Ascending aorta (tissue), 2 donors: Measurements from ENCODE around the gene E2F3. TPM values are rescaled to one million over a fixed set of nuclear protein-coding genes. Genes with fewer than 3 reads are reported as not detected.
A peak's percentile ranks its signal among the peaks of the same experiment; 100 is the strongest.

Experiments used
- DNase-seq, 2 donors: peaks; one replicate each; pipeline ENCODE4 v3.0.0-alpha.2; 2019; ENCODE audit warnings: low spot score in 2 of 2
- H3K27ac ChIP-seq, 2 donors: fragments of 200-600 bp; sonication (generic); one replicate each; pipeline ENCODE4 v1.5.1; 2016 to 2017; ENCODE audit warnings: mild to moderate bottlenecking in 1 of 2
- H3K27me3 ChIP-seq: fragments of 200-600 bp; sonication (generic); one replicate; pipeline ENCODE4 v1.5.1; 2017
- H3K36me3 ChIP-seq, 2 donors: fragments of 200-600 bp; sonication (generic); one replicate each; pipeline ENCODE4 v1.5.1; 2016
- H3K4me1 ChIP-seq, 2 donors: fragments of 200-600 bp; sonication (generic); one replicate each; pipeline ENCODE4 v1.5.1; 2016 to 2017; ENCODE audit warnings: mild to moderate bottlenecking in 1 of 2
- H3K4me3 ChIP-seq, 2 donors: fragments of 200-600 bp; sonication (generic); one replicate each; pipeline ENCODE4 v1.5.1; 2016 to 2017; ENCODE audit warnings: mild to moderate bottlenecking in 1 of 2
- H3K9me3 ChIP-seq, 2 donors: fragments of 200-600 bp; sonication (generic); one replicate each; pipeline ENCODE4 v1.5.1; 2016
- CTCF ChIP-seq, 3 experiments: fragments of 200-600 bp in 2 of 3; fragments of 450-650 bp in 1 of 3; sonication (generic) in 2 of 3; IDR thresholded peaks; one replicate each; pipeline ENCODE4 v1.5.1; 2016 to 2019; ENCODE audit warnings: antibody characterized with exemption in 3 of 3, mild to moderate bottlenecking in 1 of 3, moderate library complexity in 1 of 3
- intact Hi-C: fragments of 100-400 bp; cut with DNase I; formaldehyde crosslinking; loops from one replicate; pipeline ENCODE4 v1.15.1; 2023
- total RNA-seq: library from RNA; depleted of rRNA; stranded (reverse); fragments of >200 nt; gene quantifications from one replicate; pipeline ENCODE4 v1.1.0, GENCODE V29; 2016

The E2F3 gene
- total RNA-seq, 1 donor from 2014 or later = 1.1 TPM

- peaks cover 0 to 13% of the 10 kb centered on the region in 2 donors for H3K4me1 ChIP-seq
- no peak for DNase-seq
- TF ChIP-seq CTCF (IDR thresholded peaks at IDR 0.05) = no peak
- H3K4me3 ChIP-seq = no peak overlapping the region
- H3K9me3 ChIP-seq = no peaks in the 10 kb centered on the region
- intact Hi-C loops = no loop called here
- no peaks in the 10 kb centered on the region for H3K27me3 ChIP-seq
- peaks cover 0 to 5% of the 10 kb centered on the region in 2 donors for H3K36me3 ChIP-seq
- no peak overlapping the region for H3K27ac ChIP-seq
Measured at GRCh38 chr6:20434766-20435165, 33.1 kb downstream of the E2F3 start.

- intact Hi-C loops = no loop called here
- H3K36me3 ChIP-seq = peaks cover 0 to under 1% of the 10 kb centered on the region in 2 donors
Measured at GRCh38 chr6:20436719-20437118, 35.0 kb downstream of the E2F3 start.

GRCh38 chr6:20437639-20438038 lies 36.0 kb downstream of the E2F3 start:
- intact Hi-C loops = no loop called here

More at GRCh38 chr6:20436719-20437118, 35.0 kb downstream of the E2F3 start:
- H3K27me3 ChIP-seq = no peaks in the 10 kb centered on the region
- no peak overlapping the region for H3K4me3 ChIP-seq
- DNase-seq = no peak
- no peaks in the 10 kb centered on the region for H3K9me3 ChIP-seq
- H3K4me1 ChIP-seq = peaks cover 0 to 21% of the 10 kb centered on the region in 2 donors
- TF ChIP-seq CTCF (IDR thresholded peaks at IDR 0.05) = no peak
- no peak overlapping the region for H3K27ac ChIP-seq

GRCh38 chr6:20438462-20439070 lies 36.9 kb downstream of the E2F3 start:
- no peak overlapping the region for H3K4me3 ChIP-seq
- H3K27me3 ChIP-seq = no peaks in the 10 kb centered on the region
- H3K36me3 ChIP-seq = no peaks in the 10 kb centered on the region
- no peaks in the 10 kb centered on the region for H3K9me3 ChIP-seq
- no peak for TF ChIP-seq CTCF (IDR thresholded peaks at IDR 0.05)
- intact Hi-C loops = no loop called here
- no peak for DNase-seq
- H3K27ac ChIP-seq = peak overlapping the region in 1 of 2 donors; percentile 8
- peaks cover 0 to 21% of the 10 kb centered on the region in 2 donors for H3K4me1 ChIP-seq

More at GRCh38 chr6:20437639-20438038, 36.0 kb downstream of the E2F3 start:
- TF ChIP-seq CTCF (IDR thresholded peaks at IDR 0.05) = no peak
- H3K36me3 ChIP-seq = no peaks in the 10 kb centered on the region
- H3K27ac ChIP-seq = no peak overlapping the region
- no peaks in the 10 kb centered on the region for H3K9me3 ChIP-seq
- no peaks in the 10 kb centered on the region for H3K27me3 ChIP-seq
- H3K4me1 ChIP-seq = peaks cover 0 to 21% of the 10 kb centered on the region in 2 donors
- H3K4me3 ChIP-seq = no peak overlapping the region
- DNase-seq = no peak

GRCh38 chr6:20439558-20439957 lies 37.9 kb downstream of the E2F3 start:
- no peak for DNase-seq
- TF ChIP-seq CTCF (IDR thresholded peaks at IDR 0.05) = no peak
- Histone ChIP-seq H3K27ac (peak overlapping the region in 1 of 2 donors; percentile 77), H3K36me3 (no peaks in the 10 kb centered on the region), H3K4me1 (peaks cover 0 to 21% of the 10 kb centered on the region in 2 donors), H3K4me3 (no peak overlapping the region), H3K9me3 (no peaks in the 10 kb centered on the region), H3K27me3 (no peaks in the 10 kb centered on the region)
- intact Hi-C loops = no loop called here
